Measurements from ENCODE around the gene TP53TG5. TPM values are rescaled to one million over a fixed set of nuclear protein-coding genes. Genes with fewer than 3 reads are reported as not detected.

Gene TP53TG5
- total RNA-seq, 1 experiment from 2014 or later, result 0.85 TPM

GRCh38 chr20:45416917-45417316 is 38.8 kb upstream of the TP53TG5 start:
- Mint-ChIP-seq H3K27ac (no peak overlapping the region), H3K4me3 (peak overlapping the region; percentile 91), H3K27me3 (ENCODE audit: low read depth) (no peaks in the 10 kb centered on the region)

More at GRCh38 chr20:45416917-45417316, 38.8 kb upstream of the TP53TG5 start:
- Mint-ChIP-seq H3K9me3 (no peaks in the 10 kb centered on the region), H3K4me1 (peaks cover 10% of the 10 kb centered on the region), H3K36me3 (peaks cover 27% of the 10 kb centered on the region)
- DNase-seq (ENCODE audit: low spot score), result no peak
- TF ChIP-seq GRHL2 (CRISPR knock-in tag; IDR thresholded peaks at IDR 0.05; ENCODE audit: insufficient replicate concordance, severe bottlenecking) (no peak), AFF4 (CRISPR knock-in tag; IDR thresholded peaks at IDR 0.05; ENCODE audit: borderline replicate concordance) (no peak), IRF2 (CRISPR knock-in tag; IDR thresholded peaks at IDR 0.05; ENCODE audit: borderline replicate concordance, low read depth) (no peak), SOX15 (CRISPR knock-in tag; IDR thresholded peaks at IDR 0.05) (no peak), MXD4 (CRISPR knock-in tag; IDR thresholded peaks at IDR 0.05; ENCODE audit: borderline replicate concordance) (no peak), FOXP1 (CRISPR knock-in tag; IDR thresholded peaks at IDR 0.05; ENCODE audit: borderline replicate concordance) (no peak), ZNF263 (CRISPR knock-in tag; IDR thresholded peaks at IDR 0.05; ENCODE audit: low read depth) (no peak), NR1H2 (CRISPR knock-in tag; IDR thresholded peaks at IDR 0.05) (no peak), CBFB (CRISPR knock-in tag; IDR thresholded peaks at IDR 0.05; ENCODE audit: low read depth) (no peak), JUN (CRISPR knock-in tag; IDR thresholded peaks at IDR 0.05) (no peak), FOXK1 (CRISPR knock-in tag; IDR thresholded peaks at IDR 0.05) (no peak), ZNF317 (CRISPR knock-in tag; IDR thresholded peaks at IDR 0.05; ENCODE audit: borderline replicate concordance, low read depth) (no peak), E2F4 (CRISPR knock-in tag; IDR thresholded peaks at IDR 0.05; ENCODE audit: borderline replicate concordance, low read depth) (no peak), E2F5 (CRISPR knock-in tag; IDR thresholded peaks at IDR 0.05) (no peak), PRDM15 (CRISPR knock-in tag; IDR thresholded peaks at IDR 0.05) (no peak), ZNF671 (CRISPR knock-in tag; IDR thresholded peaks at IDR 0.05) (no peak), MYBL2 (CRISPR knock-in tag; IDR thresholded peaks at IDR 0.05) (no peak), USF2 (CRISPR knock-in tag; IDR thresholded peaks at IDR 0.05) (no peak)
- TF ChIP-seq, protein P1, sequence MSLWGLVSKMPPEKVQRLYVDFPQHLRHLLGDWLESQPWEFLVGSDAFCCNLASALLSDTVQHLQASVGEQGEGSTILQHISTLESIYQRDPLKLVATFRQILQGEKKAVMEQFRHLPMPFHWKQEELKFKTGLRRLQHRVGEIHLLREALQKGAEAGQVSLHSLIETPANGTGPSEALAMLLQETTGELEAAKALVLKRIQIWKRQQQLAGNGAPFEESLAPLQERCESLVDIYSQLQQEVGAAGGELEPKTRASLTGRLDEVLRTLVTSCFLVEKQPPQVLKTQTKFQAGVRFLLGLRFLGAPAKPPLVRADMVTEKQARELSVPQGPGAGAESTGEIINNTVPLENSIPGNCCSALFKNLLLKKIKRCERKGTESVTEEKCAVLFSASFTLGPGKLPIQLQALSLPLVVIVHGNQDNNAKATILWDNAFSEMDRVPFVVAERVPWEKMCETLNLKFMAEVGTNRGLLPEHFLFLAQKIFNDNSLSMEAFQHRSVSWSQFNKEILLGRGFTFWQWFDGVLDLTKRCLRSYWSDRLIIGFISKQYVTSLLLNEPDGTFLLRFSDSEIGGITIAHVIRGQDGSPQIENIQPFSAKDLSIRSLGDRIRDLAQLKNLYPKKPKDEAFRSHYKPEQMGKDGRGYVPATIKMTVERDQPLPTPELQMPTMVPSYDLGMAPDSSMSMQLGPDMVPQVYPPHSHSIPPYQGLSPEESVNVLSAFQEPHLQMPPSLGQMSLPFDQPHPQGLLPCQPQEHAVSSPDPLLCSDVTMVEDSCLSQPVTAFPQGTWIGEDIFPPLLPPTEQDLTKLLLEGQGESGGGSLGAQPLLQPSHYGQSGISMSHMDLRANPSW (CRISPR knock-in tag; conservative IDR thresholded peaks at IDR 0.05; ENCODE audit: low read depth), result no peak
- TF ChIP-seq, protein P2, sequence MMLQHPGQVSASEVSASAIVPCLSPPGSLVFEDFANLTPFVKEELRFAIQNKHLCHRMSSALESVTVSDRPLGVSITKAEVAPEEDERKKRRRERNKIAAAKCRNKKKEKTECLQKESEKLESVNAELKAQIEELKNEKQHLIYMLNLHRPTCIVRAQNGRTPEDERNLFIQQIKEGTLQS (CRISPR knock-in tag; conservative IDR thresholded peaks at IDR 0.05), result no peak
- ATAC-seq, result no peak
- CTCF ChIA-PET, result interaction anchor here (1.2 to 2.1 kb wide), 5 partner anchors 10 to 354 kb away, joined by 3 to 30 read pairs (median 10); no protein-coding TSS in a partner anchor
- POLR2A ChIA-PET, result interaction anchor here (1.6 kb wide), 1 partner anchor 54 kb away, joined by 5 read pairs; the partner anchor contains the start of gene SYS1
